Measurements from ENCODE around the gene MARK1.
"Not testable (repeated sequence)": the region's sequence is repeated elsewhere in the genome, so short reads cannot be mapped to it uniquely, and the experiment has no call there.

MARK1 gene

DNA sequence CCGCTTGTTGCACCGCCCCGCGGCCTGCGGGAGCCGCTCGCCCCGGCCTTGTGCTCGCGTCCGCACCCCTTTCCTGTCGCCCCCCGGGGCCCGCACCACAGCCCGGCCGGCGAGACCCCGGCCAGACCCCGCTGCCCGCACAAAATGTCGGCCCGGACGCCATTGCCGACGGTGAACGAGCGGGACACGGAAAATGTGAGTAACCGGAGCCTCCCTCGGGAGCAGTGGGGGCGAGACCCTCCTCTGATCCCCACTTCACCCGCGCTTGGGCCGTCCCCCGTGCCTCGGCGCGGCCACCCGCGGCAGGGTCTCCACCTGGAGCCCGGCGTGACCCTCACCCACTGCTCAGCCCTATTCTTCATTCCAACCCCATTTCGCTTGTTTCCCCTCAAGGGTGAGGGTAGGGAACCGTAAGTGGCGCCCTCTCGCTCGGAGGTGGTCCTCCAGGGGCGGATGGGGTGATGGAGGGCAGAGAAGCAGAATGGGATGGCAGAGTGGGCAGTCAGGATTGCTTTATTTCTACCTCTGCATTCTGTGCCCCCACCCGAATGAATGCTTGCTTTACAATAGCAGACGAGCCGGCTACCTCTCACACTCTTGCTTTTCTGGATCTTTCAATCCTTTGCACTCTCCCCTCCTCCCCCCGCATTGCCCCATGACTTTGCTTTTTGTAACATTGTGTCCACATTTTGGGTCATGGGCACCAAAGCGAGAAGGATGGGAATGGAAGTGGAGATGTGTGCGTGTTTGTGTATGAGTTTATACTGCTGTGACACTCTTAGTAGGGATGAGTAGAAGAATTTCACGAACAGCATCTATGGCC, 954 bp downstream of the MARK1 start:
- DNase-seq (ENCODE audit: low read depth, low spot score): no peak

DNA sequence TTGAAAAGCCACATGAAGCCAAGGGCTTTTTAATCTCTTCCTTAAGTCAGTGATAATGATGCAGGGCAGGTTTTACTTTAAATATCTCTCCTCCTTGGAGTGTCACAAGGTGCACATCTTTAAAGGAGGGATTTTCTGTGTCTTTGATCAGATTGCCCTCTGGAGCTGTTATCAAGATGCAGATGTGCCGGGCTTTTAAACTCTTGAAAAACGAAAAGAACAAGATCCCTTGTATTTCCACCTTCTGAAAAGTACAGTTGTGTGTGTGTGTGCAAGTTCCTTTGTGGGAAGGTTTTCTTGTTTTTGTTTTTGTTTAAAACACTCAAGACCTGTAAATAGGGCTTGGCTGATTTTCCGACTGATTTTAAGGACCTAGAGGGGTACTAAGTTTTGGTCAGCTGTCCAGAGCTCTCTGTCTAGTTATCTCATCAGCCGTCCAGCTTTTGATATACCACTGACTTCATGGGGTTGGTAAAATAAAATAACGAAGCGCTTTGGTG, 1.6 kb downstream of the MARK1 start:
- no peak for DNase-seq (ENCODE audit: low read depth, low spot score)

DNA sequence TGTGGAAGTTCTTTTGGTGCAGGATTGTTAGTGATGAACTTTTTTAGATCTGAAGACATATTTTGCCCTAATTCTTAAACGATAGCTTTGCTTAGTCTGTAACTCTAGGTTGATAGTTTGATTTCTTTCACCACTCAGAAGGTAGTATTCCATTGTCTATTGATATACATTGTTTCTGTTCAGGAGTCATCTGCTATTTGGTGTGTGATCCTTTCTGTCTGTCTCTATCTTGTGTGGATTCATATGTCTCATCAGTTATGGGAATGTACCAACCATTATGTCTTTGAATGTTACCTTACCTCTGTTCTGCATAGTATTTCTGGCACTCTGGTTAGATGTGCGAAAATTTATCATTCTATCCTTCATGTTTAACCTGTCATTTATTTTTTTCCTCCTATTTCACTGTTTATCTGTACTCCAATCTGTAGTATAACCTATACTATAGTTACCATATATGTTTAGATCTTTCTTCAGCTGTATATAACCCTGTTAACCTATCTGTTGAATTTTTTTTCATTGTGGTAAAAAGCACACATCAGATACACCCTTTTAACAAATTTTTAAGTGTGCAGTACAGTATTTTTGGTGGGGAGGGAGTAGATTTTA, 5.7 kb downstream of the MARK1 start:
- DNase-seq (ENCODE audit: low read depth, low spot score): no peak

DNA sequence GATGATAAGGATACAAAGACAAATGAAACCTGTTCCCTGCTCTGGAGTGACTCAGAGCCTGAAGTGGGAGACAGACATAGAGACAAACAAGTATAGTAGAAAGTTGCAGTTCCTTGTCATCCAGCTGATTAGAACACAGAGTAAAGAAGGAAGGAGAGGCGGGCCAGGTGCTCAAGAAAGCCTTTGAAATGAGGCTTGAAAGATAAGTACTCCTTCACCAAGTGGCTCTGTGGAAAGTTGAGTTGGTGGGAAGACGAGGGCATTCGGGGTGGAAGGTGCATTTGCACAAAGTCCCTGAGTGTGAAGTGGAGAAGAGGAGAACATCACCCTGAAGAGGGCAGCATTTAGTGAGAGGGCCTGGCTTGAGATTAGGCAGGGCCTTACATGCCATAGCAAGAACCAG, 17.0 kb downstream of the MARK1 start:
- DNase-seq (ENCODE audit: low read depth, low spot score): no peak

DNA sequence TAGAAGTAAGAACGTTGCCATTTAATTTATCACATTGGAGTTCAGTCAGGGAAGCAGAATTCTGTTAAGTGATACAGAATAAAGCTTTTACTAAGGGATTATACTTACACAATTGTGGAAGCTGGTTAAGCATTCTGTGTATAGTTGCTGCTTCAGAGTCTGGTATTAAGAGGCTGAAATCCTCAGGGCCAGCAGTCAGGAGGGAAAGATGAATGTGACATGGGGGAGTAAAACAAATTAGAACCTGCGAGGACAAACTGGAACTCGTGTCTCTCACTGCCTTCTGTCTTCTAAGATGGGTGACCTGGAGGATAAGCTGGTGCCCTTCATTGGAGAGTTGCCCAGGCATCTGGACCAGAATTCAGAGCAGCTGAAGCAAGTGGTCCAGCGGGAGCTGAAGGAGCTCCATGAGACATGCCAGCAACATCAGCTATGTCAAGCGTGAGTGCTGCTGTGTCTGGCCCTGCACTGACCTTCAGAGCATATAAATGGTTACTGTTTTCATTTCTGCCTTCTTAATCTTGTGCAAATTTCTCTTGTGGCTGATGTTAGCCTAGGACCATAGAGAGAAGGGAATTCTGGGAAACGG, 23.0 kb downstream of the MARK1 start:
- no peak for DNase-seq (ENCODE audit: low read depth, low spot score)

DNA sequence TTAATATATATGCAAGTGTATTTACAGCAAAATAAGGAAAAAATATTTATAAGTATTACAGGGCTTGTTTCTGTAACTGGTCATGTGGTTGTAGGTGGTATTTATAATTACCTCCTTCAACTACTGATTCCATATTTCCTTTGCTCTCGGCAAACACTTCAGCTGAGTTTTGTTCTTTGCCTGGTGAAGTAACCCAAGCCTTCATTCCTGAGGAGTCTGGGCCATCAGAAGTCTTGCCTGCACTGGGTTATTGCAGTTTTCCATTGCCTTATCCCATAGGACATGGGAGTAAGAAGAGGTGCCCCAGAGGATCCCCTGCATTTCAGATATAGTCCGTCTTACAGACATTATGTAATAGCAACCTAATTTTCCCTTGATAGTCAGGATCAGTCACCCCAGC, 23.8 kb downstream of the MARK1 start:
- DNase-seq (ENCODE audit: low read depth, low spot score): no peak

DNA sequence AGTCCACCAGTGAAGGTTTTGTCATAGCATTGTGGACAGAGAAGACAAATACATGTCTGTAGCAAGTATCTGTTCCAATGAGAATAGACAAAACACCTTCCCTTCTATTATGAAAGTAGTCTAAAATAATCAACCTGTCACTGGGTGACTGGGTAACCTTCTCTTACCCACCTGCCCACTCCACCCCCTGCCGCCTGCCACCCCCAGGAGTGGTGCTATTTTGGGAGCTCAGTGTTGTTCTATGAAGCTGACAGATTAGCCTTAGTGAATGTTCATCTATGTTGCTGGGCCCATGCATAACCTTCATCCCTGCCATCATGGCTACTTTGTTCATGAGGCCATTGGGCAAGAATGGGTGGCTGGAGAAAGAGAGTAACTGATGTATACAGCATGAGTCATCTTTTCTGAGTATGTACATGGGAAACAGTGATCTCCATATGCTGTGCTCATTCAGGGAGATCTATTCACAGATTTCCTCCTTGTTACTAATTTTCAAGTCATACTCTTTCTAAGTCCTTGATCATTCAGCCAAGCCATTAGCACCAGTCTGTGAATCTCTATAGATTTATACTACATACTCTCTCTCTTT, 24.8 kb downstream of the MARK1 start:
- no peak for DNase-seq (ENCODE audit: low read depth, low spot score)

DNA sequence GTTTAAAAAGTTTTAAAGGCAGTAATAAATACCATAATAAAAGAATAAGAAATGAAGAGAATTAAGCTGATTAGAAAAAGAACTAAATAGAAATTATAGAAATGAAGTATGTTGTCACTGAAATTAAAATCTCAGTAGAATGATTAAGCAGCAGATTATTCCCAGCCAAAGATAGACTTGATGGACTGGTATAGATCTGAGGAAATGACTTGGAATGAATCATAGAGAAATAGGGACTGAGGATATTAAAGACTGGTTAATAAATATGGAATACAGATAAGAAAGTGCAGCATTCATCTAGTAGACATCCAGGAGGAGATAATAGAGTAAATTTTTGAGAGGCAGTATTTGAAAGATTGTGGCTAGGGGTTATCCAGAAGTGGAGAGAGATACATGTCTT, 28.7 kb downstream of the MARK1 start:
- no peak for DNase-seq (ENCODE audit: low read depth, low spot score)

DNA sequence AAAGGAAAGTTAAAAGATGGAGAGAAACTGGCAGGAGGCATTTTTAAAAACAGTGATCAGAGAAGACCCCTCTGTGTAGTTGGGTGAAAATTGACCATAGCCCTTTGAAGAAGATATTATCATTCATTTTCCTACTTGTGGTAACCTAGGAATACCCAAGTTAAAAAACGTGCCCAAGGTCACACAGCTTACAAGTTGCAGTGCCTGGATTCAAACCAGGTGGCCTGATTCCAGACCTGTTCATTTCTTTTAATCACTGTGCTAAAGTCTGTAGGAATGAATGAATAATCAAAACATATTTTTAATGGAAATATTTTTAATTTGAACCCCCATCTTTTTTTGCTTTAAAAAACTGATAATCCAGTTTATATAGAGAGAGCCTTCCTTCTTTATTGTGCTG, 35.6 kb downstream of the MARK1 start:
- no peak for DNase-seq (ENCODE audit: low read depth, low spot score)

DNA sequence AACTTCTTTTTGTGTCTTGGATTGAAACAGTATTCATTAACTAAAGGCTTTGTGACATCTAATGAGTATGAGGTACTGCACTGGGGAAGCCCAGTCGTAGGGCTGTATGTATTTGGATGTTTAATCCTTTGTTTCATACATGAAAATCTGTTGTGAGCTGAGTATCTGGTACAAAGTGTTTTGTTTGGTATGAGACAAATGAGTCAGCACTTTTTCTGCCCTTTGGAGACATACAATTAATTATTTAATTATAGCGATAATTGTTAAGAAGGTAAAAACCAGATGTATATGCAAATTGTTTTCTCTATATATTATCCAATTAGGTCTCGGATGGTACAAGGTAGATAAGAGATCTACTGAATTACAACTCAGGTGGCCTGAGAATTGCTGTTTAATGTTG, 36.3 kb downstream of the MARK1 start:
- DNase-seq (ENCODE audit: low read depth, low spot score): no peak

DNA sequence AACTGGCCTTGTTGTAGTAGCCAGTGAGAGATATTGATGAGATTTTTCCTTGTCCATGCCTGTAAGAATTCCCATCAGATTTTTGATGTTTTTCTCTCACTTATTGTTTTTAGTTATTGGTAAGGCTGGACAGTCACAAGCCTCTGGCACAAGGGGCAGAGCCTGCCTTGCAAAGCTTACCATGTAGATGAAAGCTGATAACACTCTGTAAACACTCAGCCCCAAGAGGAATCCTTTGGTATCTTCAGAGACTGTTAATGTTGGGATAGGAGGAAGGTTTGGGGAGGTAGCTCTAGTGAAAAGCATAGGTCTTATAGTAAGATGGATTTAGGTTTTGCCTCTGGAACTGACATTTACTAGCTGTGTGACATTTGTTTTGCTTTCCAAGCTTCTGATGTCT, 37.7 kb downstream of the MARK1 start:
- no peak for DNase-seq (ENCODE audit: low read depth, low spot score)

DNA sequence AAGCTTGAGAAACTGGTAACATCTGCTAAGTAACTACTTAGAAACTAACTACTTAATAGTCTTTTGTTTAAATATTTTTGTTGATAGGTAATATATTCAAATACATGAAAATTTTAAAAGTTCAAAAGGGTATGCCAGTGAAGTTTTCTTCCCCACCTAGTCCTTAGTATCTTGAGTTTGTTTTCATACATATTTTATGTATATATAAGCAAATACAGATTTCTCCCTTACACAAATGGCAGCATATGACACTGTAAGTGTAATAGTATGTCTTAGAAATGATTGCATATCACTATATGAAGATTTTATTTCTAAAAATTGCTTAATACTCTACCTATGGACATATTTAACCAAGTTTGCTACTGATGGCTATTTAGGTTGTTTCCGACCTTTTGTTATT, 38.9 kb downstream of the MARK1 start:
- no peak for DNase-seq (ENCODE audit: low read depth, low spot score)

DNA sequence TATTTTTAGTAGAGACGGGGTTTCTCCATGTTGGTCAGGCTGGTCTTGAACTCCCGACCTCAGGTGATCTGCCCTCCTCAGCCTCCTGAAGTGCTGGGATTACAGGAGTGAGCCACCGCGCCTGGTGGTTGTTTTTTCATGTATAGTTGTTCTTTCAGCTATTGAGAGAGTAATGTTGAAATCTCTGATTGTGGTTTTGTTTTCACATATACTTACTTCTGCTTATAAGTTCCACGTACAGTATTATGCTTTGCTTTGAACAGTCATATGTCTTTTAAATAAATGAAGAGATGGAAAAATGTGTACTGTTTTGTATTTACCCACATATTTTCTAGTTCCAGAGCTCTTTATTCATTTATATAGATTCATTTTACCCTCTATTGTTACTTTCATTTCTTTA, 44.5 kb downstream of the MARK1 start:
- no peak for DNase-seq (ENCODE audit: low read depth, low spot score)

DNA sequence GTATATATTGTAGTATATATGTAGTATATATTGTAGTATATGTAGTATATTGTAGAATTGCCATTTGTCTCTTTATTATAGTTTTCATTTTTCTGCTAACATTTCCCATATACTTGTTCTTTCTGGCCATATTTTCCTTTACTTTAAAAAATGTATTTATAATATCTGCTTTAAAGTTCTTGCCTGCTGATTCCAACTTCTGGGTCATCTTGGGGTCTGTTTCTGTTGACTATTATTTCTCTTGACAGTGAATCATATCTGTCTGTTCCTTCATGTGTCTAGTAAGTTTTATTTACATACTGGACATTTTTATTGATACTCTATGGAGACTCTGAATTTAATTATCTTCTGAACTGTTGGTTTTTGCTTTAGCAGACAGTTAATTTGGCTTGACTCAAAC, 45.9 kb downstream of the MARK1 start:
- no peak for DNase-seq (ENCODE audit: low read depth, low spot score)

DNA sequence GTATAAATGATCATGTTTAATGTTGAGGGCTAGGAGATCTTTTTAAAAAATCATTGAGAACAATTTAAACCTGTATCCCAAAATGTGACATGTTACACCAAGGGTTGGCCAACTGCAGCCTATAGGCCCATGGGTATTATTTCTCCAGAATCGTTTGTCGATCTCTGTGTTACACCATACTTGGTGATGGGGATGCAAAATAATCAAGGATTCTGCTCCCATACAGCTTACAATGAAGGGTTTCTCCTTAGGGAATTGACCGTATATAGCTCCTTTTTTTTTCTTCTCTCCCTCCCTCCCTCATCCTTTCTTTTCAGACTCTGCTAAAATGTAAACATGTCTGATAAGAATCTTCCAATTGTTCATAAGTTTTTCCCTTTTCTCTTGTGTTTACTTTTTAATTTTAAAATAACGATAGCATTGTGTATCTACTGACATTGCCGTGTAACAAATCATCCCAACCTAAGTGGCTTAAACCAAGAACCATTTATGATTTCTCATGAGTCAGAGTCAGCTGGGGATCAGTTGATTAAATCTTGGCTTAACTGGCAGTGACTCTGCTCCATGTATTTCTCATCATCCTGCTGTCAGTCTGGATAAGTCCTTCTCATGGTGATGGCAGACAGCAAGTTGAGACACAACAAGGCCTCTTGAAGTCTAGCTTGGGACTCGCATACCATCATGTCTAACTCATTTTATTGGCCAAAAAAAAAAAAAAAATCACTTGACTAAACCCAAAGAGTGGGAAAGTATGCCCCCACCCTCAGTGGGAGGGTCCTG, 48.0 kb downstream of the MARK1 start:
- no peak for DNase-seq (ENCODE audit: low read depth, low spot score)

DNA sequence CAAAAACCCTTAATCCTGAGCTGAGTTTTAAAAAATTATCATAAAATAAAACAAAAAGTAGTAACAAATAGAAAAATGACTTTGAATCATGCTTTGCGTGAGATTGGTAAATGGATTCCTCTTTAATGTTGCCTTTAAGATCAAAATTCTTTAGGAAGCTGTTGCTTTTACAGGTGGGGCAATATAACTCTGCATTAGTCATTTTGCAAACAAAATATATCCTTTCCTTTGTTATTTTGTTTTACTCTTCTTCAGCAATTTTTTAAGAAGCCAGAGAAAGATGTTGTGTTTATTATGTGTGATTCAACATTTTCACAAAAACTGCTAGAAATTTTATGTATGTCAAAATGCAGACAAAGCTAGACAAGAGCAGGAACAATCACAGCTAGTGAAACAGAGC, 50.0 kb downstream of the MARK1 start:
- DNase-seq (ENCODE audit: low read depth, low spot score): no peak

DNA sequence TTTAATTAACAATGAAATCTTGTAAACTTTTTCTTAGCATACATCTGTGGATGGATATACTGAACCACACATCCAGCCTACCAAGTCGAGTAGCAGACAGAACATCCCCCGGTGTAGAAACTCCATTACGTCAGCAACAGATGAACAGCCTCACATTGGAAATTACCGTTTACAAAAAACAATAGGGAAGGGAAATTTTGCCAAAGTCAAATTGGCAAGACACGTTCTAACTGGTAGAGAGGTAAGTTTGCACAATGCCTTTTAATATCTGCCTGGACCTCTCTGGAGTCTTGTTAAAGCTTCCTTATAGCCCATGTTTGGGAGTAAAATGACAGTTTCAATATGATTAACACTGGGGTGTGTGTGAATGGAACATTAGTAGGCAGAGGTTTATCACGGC, 51.4 kb downstream of the MARK1 start:
- DNase-seq (ENCODE audit: low read depth, low spot score): no peak

DNA sequence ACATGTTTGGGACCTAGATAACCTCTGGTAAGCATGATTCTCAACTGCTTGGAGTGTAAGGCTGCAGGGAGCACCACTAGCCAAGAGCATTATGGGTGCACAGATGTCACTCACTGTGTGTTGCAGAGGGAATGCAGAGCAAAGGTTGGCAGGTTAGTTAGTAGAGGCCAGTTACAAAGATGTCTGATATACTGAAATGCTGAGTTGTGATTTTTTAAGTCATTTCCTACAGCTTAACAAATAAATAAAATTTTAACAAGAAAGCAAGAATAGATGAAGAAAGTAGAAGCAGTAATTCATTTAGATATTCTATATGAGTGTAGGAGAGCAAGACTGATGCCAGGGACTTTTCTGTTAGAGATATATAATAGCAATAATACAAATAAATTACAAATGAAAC, 64.8 kb downstream of the MARK1 start:
- no peak for DNase-seq (ENCODE audit: low read depth, low spot score)

DNA sequence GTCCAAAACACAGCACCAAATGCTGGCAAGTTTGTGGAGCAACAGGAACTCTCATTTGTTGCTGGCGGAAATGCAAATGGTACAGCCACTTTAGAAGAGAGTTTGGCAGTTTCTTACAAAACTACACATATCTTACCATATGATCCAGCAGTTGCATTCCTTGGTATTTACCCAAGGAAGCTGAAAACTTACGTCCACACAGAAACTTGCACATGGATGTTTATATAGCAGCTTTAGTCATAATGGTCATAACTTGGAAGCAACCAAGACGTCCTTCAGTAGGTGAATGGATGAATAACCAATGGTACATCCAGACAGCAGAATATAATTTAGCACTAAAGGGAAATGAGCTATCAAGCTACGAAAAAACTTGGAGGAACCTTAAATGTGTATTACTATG, 66.4 kb downstream of the MARK1 start:
- DNase-seq (ENCODE audit: low read depth, low spot score): no peak

DNA sequence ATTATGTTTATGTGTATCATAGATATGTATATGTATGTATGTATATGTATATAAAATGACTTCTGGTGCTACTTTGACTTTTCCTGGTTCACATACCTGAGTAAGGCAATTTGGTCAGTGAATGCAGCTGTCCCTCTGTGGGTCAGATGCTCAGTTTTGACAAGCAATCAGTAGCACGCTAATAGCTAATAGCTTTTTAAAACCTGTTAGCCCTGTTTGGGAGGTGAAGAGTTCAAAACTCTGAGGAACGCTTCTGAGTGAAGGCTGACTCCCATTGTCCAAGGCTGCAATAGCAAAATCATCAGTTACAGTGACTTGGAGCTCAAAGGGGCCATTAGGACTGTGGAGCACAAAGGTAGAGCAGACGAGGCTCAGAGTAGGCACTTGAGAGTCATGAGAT, 67.2 kb downstream of the MARK1 start:
- DNase-seq (ENCODE audit: low read depth, low spot score): no peak

DNA sequence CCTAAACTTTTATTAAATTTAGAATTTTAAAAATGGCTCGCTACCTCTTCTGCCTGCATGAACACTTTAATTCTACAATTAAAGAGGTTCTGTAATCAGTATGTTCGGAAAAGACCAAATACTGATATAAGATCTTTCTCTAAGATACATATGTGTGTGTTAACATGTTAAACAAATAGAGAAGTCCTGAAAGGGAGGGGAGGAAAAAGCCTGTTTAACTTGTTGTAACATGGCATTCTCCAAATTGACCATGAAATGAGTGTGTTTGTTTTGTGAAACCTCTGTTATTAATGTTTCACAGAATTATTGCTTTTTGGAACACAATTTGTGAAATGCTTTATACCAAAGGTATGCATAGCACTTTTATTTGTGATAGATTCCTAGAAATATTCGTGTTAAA, 77.0 kb downstream of the MARK1 start:
- DNase-seq (ENCODE audit: low read depth, low spot score): no peak

DNA sequence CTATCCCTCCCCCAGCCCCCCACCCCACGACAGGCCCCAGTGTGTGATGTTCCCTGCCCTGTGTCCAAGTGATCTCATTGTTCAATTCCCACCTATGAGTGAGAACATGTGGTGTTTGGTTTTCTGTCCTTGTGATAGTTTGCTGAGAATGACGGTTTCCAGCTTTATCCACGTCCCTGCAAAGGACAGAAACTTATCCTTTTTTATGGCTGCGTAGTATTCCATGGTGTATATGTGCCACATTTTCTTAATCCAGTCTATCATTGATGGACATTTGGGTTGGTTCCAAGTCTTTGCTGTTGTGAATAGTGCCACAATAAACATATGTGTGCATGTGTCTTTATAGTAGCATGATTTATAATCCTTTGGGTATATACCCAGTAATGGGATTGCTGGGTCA, 77.7 kb downstream of the MARK1 start:
- not testable (repeated sequence) for DNase-seq (ENCODE audit: low read depth, low spot score)
